HG03280 (cell line): Measurements from ENCODE around the gene ATR.

Experiments
- ATAC-seq: cut with Tn5 transposase; IDR thresholded peaks from one replicate; pipeline ENCODE4 v1.9.1; 2021; ENCODE audit warnings: mild to moderate bottlenecking, moderate library complexity; ENCODE audit not compliant: unreplicated experiment

Gene ATR

DNA sequence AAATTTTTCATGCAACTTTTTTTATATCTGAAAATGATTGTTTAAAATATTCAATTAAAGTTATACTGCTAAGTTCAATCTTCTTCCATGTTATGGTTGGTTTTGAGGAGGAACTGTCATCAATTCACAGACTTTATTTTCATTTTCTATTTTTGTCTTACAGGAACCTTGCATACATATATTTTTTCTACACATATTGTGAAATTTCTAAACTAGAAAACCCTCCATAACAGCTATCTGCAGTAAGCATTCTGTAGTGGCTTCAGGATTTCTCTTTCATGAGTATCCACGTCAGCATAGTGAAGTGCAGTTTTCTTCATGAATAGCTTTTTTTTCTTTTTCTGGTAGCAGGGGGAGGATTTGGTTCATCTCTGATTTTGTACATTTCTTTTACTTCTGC lies 48.2 kb downstream of the ATR start:
- ATAC-seq = no peak

DNA sequence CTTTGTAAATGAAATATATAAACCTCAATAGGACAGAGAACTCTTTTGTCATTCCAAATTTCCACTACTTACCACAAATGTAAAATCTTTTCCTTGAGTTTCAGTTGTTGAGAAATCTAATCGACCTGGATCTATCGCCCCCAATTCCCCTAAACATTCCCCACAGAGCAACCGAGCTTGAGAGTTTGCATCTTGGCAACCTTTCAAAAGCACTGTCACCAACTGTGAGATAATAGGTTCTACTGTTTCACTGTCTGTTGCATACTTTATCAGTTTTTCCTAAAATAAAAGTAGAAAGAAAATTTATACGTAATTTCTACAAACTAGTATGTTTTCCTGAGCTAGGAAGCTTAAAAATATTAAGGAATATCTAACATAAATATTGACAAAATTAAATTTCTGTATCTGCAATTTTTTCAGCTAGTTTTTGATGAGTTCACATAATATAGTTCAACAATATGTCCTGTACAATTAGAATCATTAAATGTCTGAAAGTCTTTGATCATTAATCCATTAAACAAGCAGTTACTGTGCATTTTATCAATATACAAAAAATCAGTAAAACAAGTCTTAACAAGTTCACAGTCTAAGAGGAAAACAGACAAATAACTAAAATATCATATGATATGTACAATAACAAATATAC lies 54.5 kb downstream of the ATR start:
- ATAC-seq = no peak

GRCh38 chr3:142509079-142509478 lies 69.5 kb downstream of the ATR start:
- no peak for ATAC-seq

GRCh38 chr3:142507241-142507640 lies 71.3 kb downstream of the ATR start:
- no peak for ATAC-seq

- ATAC-seq = no peak
Observed at GRCh38 chr3:142502187-142502985, 76.1 kb downstream of the ATR start.

GRCh38 chr3:142501004-142501926 lies 77.3 kb downstream of the ATR start:
- ATAC-seq = no peak

GRCh38 chr3:142500211-142500610 lies 78.3 kb downstream of the ATR start:
- ATAC-seq = no peak

GRCh38 chr3:142498397-142499180 lies 79.9 kb downstream of the ATR start:
- ATAC-seq = no peak

GRCh38 chr3:142497729-142498128 lies 80.8 kb downstream of the ATR start:
- ATAC-seq = no peak

GRCh38 chr3:142495103-142495502 lies 83.4 kb downstream of the ATR start:
- no peak for ATAC-seq

DNA sequence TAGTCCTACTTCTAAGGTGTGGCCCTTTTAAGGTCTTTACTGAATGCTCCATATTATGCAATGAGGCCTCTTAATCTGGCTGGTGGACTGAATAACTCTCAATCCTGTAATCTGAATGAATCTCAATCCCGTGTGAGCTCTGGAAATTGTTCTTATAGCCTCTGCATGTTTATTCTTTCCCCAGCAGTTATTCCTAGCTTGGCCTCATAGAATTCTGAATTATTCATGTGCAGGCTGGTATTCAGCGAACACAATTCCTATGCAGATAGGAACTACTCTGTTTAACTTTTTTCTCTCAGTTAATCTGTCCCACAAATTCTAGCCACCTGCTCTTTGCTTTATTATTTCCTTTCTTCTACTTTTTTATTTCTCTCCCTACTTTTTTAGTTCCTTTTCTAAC lies 86.3 kb downstream of the ATR start:
- no peak for ATAC-seq

DNA sequence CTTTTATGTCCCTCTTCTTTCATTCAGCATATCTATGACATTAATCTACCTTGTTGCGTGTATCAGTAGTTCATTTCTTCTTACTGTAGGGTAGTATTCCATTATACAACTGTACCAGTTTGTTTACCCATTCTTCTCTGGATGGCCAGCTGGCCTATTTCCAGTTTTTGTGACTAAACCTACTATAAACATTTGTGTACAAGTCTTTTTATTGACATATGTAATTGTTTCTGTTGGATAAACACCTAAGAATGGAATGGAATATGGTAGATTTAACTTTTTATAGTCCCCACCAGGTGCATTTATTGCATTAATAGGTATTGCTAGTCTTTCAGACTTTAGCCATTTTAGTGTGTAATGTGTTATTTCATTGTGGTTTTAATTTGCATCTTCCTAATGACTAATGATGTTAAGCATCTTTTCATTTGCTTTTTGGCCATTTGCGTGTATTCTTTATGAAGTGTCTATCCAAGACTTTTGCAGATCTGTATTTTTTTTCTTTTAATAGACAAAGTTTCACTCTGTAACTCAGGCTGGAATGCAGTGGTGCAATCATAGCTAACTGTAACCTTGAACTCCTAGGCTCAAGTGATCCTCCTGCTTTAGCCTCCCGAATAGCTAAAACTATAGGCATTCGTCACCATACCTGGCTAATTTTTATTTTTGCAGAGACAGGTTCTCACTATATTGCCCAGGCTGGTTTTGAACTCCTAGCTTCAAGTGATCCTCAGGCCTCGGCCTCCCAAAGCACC lies 88.8 kb downstream of the ATR start:
- ATAC-seq = no peak

- ATAC-seq = no peak
Observed at GRCh38 chr3:142484912-142485435, 93.6 kb downstream of the ATR start.

DNA sequence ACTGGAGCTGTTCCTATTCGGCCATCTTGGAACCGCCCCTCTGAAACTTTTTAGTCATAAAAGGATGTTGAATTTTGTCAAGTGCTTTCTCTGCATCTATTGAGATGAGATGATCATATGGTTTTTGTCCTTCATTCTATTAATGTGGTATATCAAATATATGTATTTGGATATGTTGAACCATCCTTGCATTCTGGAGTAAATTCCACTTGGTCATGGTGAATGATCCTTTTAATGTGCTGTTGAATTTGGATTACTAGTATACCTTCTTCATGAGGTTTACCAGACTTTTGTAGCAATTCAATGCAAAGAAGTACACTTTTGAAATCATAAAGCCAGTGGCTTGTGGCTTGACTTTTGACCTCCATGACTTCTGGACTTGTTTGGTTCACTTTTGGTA lies 97.3 kb downstream of the ATR start:
- no peak for ATAC-seq

DNA sequence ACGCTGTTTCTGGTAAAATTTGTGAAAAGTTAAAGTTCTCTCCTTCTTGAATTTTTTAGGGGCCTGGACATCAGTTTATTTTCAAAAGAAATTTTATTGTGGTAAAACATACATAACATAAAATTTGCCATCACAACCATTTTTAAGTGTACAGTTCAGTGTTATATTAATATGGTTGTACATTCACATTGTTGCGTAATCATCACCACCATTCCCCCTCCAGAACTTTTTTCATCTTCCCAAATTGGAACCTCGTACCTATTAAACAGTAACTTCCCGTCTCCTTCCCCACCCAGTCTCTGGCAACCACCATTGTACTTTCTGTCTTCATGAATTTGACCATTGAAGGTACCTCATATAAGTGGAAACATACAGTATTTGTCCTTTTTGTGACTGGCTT lies 107.7 kb downstream of the ATR start:
- no peak for ATAC-seq

- no peak for ATAC-seq
Observed at GRCh38 chr3:142468456-142468855, 110.1 kb downstream of the ATR start.

DNA sequence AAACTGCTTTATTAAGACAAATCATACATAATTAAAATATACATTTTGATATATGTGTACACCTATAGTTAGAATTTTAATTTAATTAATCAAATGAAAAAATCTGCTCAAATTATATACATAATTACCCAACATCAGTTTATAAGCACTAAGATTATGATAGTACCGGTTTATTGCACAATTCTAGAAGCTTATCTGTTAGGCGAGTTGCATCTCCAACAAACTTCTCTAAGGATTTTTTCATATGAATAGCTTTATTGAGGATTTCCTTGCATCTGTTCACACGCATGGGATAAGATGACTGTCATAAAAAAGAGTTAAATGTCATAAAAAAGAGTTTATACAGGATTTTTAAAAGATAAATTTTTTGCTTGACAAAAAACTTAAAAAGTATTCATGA lies 110.8 kb downstream of the ATR start:
- no peak for ATAC-seq

DNA sequence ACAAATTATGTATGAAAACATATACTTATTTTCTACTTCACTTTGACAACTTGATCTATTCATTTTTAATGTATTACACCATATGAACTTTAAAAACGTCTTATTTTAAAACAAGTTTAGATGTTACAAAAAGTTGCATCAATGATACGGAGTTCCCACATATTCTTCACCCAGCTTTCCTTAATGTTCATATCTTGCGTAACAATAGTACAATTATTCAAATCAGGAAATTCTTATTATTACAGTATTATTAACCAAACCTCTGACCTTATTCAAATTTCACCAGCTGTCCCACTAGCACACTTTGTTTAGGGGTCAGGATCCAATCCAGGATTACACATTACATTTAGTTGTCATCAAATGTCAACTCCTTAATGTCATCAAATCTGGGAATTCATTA lies 117.8 kb downstream of the ATR start:
- no peak for ATAC-seq

DNA sequence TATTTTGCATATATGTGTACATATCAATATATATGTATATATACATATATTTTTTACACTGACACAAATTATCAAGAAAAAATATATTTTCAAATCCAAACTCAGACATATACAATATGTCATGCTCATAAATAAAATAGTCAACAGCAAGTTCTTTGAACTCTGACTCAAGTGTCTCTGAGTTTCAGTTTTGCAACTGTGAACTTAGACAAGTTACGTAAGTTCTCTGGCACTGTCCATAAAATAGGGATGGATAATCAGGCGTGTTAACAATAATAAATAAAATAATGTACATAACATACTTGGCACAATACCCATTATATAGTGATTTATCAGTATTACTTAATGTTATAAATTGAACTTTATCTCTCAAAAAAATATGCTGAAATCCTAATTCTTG lies 118.6 kb downstream of the ATR start:
- ATAC-seq = no peak

- ATAC-seq = no peak
Observed at GRCh38 chr3:142459096-142459495, 119.4 kb downstream of the ATR start.
